ENCODE results near the gene GJD4. TPM values are rescaled to one million over a fixed set of nuclear protein-coding genes. Genes with fewer than 3 reads are reported as not detected.

The GJD4 gene
- total and polyA plus RNA-seq, 2 experiments from 2014 or later: not detected

GRCh38 chr10:35592441-35592840 lies 12.7 kb upstream of the GJD4 start:
- peaks cover 7% of the 10 kb centered on the region for H3K27me3 Mint-ChIP-seq (ENCODE audit: insufficient read depth, low read depth, poor library complexity)
- Histone ChIP-seq H3K79me2 (replicated peaks; ENCODE audit: insufficient read depth) (no peaks in the 10 kb centered on the region), H4K20me1 (replicated peaks; ENCODE audit: insufficient read depth) (no peaks in the 10 kb centered on the region), H3K27me3 (ENCODE audit: insufficient read depth) (no peaks in the 10 kb centered on the region), H3K9me2 (ENCODE audit: insufficient read depth) (peaks cover 15% of the 10 kb centered on the region), H3K27ac (ENCODE audit: low read depth) (no peak overlapping the region), H3K36me3 (ENCODE audit: insufficient read depth) (no peaks in the 10 kb centered on the region), H2AFZ (no peak overlapping the region), H3K4me1 (ENCODE audit: insufficient read depth) (peaks cover 18% of the 10 kb centered on the region; the same call in 1 of the 2 replicates), H3K4me2 (no peak overlapping the region), H3F3A (replicated peaks; ENCODE audit: low read depth) (peaks cover 3% of the 10 kb centered on the region), H3K4me3 (no peak overlapping the region)
- no peak for TF ChIP-seq REST (IDR thresholded peaks at IDR 0.05; ENCODE audit: unreplicated experiment)
- no peak for TF ChIP-seq STAT1 (IDR thresholded peaks at IDR 0.05; ENCODE audit: unreplicated experiment)
- no peak for TF ChIP-seq CTCF (conservative IDR thresholded peaks at IDR 0.05; ENCODE audit: low read depth in 2 of 2)
- no peak for TF ChIP-seq NANOG (IDR thresholded peaks at IDR 0.05; ENCODE audit: borderline replicate concordance)
- TF ChIP-seq EZH2 (IDR thresholded peaks at IDR 0.05; ENCODE audit: low read depth, unreplicated experiment): no peak
- TF ChIP-seq ETS1 (IDR thresholded peaks at IDR 0.05): no peak
- TF ChIP-seq JUNB (IDR thresholded peaks at IDR 0.05; ENCODE audit: unreplicated experiment): no peak
- TF ChIP-seq POLR2AphosphoS5 (IDR thresholded peaks at IDR 0.05; ENCODE audit: low read depth): no peak
- no peak for TF ChIP-seq CREB1 (CRISPR knock-in tag; IDR thresholded peaks at IDR 0.05; ENCODE audit: low read depth)
- no peak for TF ChIP-seq ZNF114 (CRISPR knock-in tag; IDR thresholded peaks at IDR 0.05)
- TF ChIP-seq ZNF331 (CRISPR knock-in tag; IDR thresholded peaks at IDR 0.05; ENCODE audit: low read depth): no peak
- no peak overlapping the region for H3K4me3 Mint-ChIP-seq
- H3K9me3 Mint-ChIP-seq: peaks cover 40% of the 10 kb centered on the region
- H3K36me3 Mint-ChIP-seq (ENCODE audit: low read depth): peaks cover 34% of the 10 kb centered on the region
- no peak for ATAC-seq
- no peak overlapping the region for H3K27ac Mint-ChIP-seq
- H3K4me1 Mint-ChIP-seq: peaks cover 26% of the 10 kb centered on the region
- no peak for DNase-seq (ENCODE audit: low spot score)
